ENCODE data around the gene PHRF1. TPM values are rescaled to one million over a fixed set of nuclear protein-coding genes. Genes with fewer than 3 reads are reported as not detected.

PHRF1 gene
- total RNA-seq, 1 experiment from 2014 or later = 48.9 TPM

- Mint-ChIP-seq H3K4me3 (peak overlapping the region in 1 of 2 experiments; percentile 27; a peak in 2 of 5 replicates), H3K36me3 (ENCODE audit: insufficient read depth in 1 of 3, low read depth in 3 of 3) (peaks cover 0 to under 1% (median 0%) of the 10 kb centered on the region in 3 experiments; a peak in 3 of 7 replicates), H3K4me1 (peaks cover 9 to 24% of the 10 kb centered on the region in 2 experiments), H3K9me3 (no peaks in the 10 kb centered on the region; a peak in 1 of 5 replicates), H3K27me3 (ENCODE audit: low read depth) (peaks cover 28% of the 10 kb centered on the region), H3K27ac (no peak overlapping the region)
- no peaks in the 10 kb centered on the region for H4K20me1 ChIP-seq (ENCODE audit: control insufficient read depth, insufficient read depth, insufficient read length)
- no peak overlapping the region for H3K27ac ChIP-seq (ENCODE audit: insufficient read length, low read depth, low read length)
- no peak overlapping the region for H2BK15ac ChIP-seq (ENCODE audit: low read depth, low read length)
- no peak overlapping the region for H3K9ac ChIP-seq (ENCODE audit: extremely low read depth, insufficient read length, low read length)
- H3K56ac ChIP-seq (ENCODE audit: insufficient read length, low read depth, low read length) = no peak overlapping the region
- H2BK120ac ChIP-seq (ENCODE audit: low read depth, low read length, poor library complexity, severe bottlenecking) = no peak overlapping the region
- H3K23ac ChIP-seq (ENCODE audit: insufficient read length, low read depth, low read length) = no peak overlapping the region
- H3T11ph ChIP-seq (ENCODE audit: low read length) = no peak overlapping the region
- H3K4ac ChIP-seq (ENCODE audit: low read depth, low read length) = no peak overlapping the region
- DNase-seq = no peak
- H3K27me3 ChIP-seq (ENCODE audit: insufficient read depth, low read length) = peaks cover 6% of the 10 kb centered on the region; the same call in 1 of the 2 replicates
- H4K8ac ChIP-seq (replicated peaks; ENCODE audit: insufficient read length, low read depth, low read length) = no peak overlapping the region
- no peak overlapping the region for H2BK5ac ChIP-seq (ENCODE audit: insufficient read length, low read length)
- H3K14ac ChIP-seq (ENCODE audit: insufficient read depth, low read length) = no peak overlapping the region
- H3K4me1 ChIP-seq (ENCODE audit: insufficient read depth, low read length) = no peaks in the 10 kb centered on the region
- no peaks in the 10 kb centered on the region for H3K79me2 ChIP-seq (ENCODE audit: insufficient read depth, low read length)
- H2BK20ac ChIP-seq (ENCODE audit: low read depth, low read length, poor library complexity, severe bottlenecking) = no peak overlapping the region
- no peak overlapping the region for H2BK12ac ChIP-seq (ENCODE audit: insufficient read length, low read depth, low read length)
- no peak overlapping the region for H2AK5ac ChIP-seq (ENCODE audit: insufficient read length, low read length)
- no peak overlapping the region for H3K18ac ChIP-seq (ENCODE audit: insufficient read length, low read depth, low read length)
- H3K23me2 ChIP-seq (ENCODE audit: insufficient read length, low read depth, low read length, poor library complexity, severe bottlenecking) = no peaks in the 10 kb centered on the region
- no peak for TF ChIP-seq CTCF (conservative IDR thresholded peaks at IDR 0.05)
- no peak overlapping the region for H4K5ac ChIP-seq (ENCODE audit: insufficient read length, low read depth, low read length)
- H4K91ac ChIP-seq (ENCODE audit: insufficient read length, low read depth, low read length) = no peak overlapping the region
- WGBS (ENCODE audit: extremely low coverage, insufficient read length, low lambda C conversion rate) = no CpG with 5 or more reads among the region's 28 CpGs
- no peaks in the 10 kb centered on the region for H3K79me1 ChIP-seq (ENCODE audit: insufficient read depth, low read depth, low read length, poor library complexity, severe bottlenecking)
- no peaks in the 10 kb centered on the region for H3K9me3 ChIP-seq (ENCODE audit: control insufficient read depth, low read depth, low read length)
- H3K4me2 ChIP-seq (ENCODE audit: insufficient read depth, insufficient read length, low read length) = peak overlapping the region; percentile 40
- H2AFZ ChIP-seq (ENCODE audit: low read length) = no peak overlapping the region
Measured at GRCh38 chr11:627308-627576, 51.0 kb downstream of the PHRF1 start.
